HepG2 (cell line): ENCODE data around the gene ZNF12.

Source experiments
- EP300 ChIP-seq, 3 experiments: sonication (generic) in 1 of 3; formaldehyde crosslinking in 1 of 3; IDR thresholded peaks; 2 replicates each; pipeline versions ENCODE4 v1.5.1 to v1.6.1; 2011 to 2020; ENCODE audit warnings: low read depth in 2 of 3, low read length in 2 of 3, borderline replicate concordance in 1 of 3, improper control_type of control experiment in 1 of 3, mild to moderate bottlenecking in 1 of 3, missing genetic modification reagents in 1 of 3, moderate library complexity in 1 of 3
- NR2F2 ChIP-seq: IDR thresholded peaks from 2 replicates; pipeline ENCODE4 v1.6.1; 2012; ENCODE audit warnings: low read depth, inconsistent platforms, borderline replicate concordance
- TF ChIP-seq, protein P1 (sequence below): sonication (generic); formaldehyde crosslinking; IDR thresholded peaks from 2 replicates; pipeline ENCODE4 v1.5.0; 2020; ENCODE audit warnings: mild to moderate bottlenecking, missing genetic modification reagents, borderline replicate concordance

GRCh38 chr7:6700793-6701192 lies 6.0 kb downstream of the ZNF12 start:
- TF ChIP-seq, protein P1, sequence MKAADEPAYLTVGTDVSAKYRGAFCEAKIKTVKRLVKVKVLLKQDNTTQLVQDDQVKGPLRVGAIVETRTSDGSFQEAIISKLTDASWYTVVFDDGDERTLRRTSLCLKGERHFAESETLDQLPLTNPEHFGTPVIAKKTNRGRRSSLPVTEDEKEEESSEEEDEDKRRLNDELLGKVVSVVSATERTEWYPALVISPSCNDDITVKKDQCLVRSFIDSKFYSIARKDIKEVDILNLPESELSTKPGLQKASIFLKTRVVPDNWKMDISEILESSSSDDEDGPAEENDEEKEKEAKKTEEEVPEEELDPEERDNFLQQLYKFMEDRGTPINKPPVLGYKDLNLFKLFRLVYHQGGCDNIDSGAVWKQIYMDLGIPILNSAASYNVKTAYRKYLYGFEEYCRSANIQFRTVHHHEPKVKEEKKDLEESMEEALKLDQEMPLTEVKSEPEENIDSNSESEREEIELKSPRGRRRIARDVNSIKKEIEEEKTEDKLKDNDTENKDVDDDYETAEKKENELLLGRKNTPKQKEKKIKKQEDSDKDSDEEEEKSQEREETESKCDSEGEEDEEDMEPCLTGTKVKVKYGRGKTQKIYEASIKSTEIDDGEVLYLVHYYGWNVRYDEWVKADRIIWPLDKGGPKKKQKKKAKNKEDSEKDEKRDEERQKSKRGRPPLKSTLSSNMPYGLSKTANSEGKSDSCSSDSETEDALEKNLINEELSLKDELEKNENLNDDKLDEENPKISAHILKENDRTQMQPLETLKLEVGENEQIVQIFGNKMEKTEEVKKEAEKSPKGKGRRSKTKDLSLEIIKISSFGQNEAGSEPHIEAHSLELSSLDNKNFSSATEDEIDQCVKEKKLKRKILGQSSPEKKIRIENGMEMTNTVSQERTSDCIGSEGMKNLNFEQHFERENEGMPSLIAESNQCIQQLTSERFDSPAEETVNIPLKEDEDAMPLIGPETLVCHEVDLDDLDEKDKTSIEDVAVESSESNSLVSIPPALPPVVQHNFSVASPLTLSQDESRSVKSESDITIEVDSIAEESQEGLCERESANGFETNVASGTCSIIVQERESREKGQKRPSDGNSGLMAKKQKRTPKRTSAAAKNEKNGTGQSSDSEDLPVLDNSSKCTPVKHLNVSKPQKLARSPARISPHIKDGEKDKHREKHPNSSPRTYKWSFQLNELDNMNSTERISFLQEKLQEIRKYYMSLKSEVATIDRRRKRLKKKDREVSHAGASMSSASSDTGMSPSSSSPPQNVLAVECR (CRISPR knock-in tag), result no peak
- TF ChIP-seq EP300 (IDR thresholded peaks at IDR 0.05; ENCODE audit: low read depth in 2 of 2, low read length in 2 of 2) (no peak), EP300 (CRISPR knock-in tag; IDR thresholded peaks at IDR 0.05; ENCODE audit: borderline replicate concordance) (no peak), NR2F2 (no peak)
